HCEC 1CT (cell line): ENCODE data around the gene TOR4A.

Experiments used
- DNase-seq: peaks from one replicate; pipeline ENCODE4 v3.0.0-alpha.2; 2017

Gene TOR4A

DNA sequence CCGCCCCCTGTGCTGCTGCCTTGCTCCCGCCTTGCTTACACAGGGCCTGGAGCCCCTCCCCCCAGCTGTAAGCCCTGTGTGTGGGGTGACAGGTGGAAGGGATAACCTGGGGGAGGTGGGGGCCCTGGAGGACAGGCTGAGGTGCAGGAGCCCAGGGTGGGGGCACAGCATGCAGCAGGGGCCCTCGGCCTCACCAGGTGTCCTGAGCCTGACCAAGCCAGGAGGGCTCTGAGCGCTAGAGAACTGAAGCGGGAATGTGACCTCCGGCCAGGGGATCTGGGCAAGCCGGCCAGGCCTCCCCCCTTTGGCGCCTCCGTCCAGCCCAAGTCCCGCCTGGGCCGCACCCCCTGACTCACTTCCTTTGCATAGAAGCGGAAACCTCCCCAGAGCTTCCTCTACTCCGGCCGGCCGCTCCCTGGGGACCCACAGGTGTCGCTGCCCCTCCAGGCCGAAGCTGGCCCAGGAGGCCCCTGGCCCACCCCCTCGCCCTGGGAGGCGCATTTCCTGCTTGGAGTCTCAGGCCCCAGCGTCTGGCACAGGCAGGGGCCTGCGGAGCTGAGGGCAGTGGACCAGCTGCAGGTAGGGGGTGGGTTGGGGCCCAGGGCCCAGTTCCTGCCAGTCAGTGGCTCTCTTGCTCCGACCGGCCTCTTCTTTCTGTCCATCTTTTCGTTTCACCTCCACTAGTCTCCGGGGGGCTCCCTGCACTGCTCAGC lies at the start of gene TOR4A:
Gene TOR4A (plus strand): TSS at position 398 of the 713 bp plus-strand sequence. CDS start 964 bp downstream, outside the sequence.
- peak; percentile 92 for DNase-seq

DNA sequence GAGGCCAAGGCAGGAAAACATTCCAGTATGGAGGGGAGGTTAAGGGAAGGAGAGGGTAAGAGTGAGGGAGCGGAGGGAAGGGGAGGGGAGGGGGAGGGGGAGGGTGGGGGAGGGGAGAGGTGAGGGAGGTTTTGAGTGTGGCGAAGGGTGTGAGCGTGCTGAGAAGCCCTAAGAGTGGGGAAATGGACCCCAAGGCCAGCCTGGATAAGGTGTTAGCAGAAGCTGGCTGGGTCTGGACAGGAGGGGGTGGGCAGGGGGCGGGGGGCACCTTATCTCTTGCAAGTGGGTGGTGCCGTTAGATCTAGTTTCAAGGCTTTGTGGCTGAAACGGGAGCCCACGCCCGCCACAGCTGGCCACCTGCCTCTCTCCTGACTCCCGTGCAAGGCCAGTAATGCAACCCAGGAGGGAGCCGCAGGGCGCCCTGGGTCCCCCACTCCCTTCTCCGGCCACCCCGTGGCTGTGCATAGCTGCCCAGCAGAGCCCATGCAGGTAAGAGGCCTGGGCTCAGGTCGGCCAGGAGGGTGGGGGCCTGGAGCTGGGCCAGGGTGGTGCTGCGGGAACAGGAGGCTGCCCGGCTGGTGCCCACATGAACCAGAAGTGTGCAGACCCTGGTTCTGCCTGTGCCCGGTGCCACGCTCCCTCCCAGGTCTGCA lies 49.5 kb upstream of the TOR4A start:
- DNase-seq = no peak

DNA sequence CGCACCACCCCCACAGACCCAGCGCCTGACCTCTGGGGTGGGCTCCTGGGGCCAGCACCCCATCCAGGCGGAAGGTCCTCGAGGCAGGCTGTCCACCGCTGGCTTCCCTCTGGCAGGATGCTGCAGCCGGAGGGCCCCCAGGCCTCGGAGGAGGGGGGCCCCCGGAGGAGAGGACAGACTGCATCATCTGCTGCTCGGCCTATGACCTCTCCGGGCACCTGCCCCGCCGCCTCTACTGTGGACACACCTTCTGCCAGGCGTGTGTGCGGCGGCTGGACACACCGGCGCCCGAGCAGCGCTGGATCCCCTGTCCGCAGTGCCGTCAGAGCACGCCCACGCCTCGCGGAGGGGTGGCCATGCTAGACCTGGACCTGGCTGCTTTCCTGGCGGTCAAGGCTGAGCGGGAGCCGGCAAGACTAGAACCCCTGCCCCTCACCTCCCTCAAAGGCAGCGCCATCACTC lies 49.0 kb upstream of the TOR4A start:
- no peak for DNase-seq

DNA sequence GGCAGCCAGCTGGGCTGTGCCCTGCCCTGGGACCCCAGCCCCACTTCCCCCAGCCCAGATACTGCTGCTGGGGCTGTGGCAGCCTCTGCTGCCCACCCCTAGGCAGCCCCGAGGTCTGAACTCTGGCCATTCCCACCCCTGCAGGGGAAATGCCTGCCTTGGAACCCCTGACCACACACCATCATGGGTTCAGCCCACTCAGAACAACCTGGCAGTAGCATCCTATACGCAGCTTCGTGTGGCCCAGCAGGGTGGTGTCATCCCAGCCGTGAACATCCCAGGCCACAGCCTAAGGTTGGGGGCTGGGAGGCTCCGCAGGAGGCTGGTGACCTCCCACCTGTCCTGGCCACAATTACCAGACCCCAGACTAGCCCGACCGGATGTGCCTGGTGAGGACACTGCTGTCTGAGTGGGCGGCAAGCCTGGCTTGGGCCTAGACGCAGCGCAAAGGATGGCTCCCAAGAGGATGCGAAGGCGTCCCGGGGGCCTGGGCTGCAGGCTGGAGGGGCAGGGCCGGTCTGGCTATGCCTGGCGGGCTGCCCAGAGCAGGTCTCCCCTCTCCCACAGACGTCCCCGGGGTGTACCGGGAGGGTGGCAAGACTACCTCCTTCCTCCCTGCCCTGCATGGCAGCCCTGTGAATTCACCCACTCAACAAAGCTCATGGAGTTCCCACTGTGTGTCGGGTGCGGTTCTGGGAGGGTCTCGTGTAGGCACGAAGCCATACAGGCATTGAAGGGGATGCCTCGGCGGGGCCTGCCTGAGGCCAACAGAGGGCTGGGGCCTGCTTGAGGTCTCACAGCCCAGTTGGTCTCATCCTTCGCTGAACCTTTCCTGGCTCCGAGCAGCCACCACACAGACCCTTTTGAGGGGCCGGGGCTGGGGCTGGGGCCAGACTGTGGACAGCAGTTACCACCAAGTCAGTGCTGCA lies 48.3 kb upstream of the TOR4A start:
- DNase-seq = no peak

DNA sequence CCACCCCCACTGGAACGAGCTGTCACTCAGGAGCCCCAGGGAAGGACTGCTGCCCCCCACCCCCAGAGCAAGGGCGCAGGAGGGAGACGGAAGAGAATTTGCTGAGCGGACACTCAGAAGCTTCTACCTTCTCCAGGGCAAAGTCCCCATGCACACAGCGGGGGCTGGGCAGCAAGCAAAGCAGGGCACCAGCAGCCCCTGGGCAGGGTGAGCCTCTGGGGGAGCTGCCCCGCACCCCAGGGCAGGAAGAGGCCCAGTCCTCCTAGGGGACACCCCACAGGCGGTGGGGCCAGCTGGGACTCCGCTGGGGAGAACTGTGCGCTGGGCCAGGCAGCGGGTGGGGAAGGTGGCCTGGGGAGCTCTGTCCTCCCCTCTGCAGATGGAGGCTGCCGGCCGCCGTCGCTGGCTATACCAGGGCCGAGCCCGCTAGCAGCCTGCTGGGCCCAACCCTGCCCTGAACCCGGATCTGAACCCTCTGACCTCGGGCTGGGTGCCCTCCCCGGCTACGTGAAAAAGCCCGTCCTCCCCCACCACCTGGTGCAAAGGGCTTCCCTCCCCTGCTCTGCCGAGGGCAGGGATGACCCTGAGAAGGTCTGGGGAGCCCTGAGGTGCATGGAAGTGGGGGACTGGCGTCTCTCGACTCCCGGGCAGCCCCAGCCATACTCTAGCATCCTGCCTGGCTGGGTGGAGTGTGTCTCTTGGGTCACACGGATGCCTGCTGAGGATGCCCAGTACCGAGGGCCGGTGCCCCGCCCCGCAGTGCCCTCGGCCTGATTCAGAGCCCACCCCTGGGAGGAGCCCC lies 47.4 kb upstream of the TOR4A start:
- DNase-seq = no peak

DNA sequence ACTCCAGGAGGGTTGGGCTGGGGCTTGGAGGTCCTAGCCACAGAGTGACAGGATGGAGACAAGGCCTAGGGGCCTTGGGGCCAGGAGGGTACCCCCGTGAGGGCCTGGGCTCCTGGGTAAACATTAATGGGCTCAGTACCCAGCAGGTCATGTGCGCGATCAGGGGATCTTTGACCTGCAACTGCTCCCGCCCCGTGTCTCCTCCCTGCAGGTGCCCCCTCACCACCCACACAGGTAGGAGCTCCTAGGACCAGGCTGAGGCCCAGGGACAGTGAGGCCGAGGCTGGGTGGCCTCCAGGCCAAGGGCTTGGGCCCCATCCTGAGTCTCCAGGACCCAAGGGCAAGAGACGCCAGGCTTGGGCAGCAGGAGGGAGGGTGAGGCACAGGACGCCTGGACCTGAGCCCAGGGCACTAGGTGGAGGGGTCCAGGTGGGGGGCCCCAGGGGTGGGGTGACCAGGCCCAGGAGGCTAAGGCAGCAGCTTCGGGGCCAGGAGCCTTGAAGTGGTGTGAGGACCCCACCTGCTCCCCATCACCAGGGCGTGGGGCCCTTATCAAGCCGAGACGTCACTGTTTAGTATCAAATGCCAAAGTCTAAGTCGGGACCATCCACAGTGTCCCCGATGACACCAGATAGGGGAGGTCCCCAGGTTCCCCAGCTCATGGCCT lies 46.7 kb upstream of the TOR4A start, which contains the start of gene SLC34A3:
Gene SLC34A3 (plus strand): TSS at position 197 of the 667 bp plus-strand sequence. CDS start 802 bp downstream, outside the sequence.
- no peak for DNase-seq

DNA sequence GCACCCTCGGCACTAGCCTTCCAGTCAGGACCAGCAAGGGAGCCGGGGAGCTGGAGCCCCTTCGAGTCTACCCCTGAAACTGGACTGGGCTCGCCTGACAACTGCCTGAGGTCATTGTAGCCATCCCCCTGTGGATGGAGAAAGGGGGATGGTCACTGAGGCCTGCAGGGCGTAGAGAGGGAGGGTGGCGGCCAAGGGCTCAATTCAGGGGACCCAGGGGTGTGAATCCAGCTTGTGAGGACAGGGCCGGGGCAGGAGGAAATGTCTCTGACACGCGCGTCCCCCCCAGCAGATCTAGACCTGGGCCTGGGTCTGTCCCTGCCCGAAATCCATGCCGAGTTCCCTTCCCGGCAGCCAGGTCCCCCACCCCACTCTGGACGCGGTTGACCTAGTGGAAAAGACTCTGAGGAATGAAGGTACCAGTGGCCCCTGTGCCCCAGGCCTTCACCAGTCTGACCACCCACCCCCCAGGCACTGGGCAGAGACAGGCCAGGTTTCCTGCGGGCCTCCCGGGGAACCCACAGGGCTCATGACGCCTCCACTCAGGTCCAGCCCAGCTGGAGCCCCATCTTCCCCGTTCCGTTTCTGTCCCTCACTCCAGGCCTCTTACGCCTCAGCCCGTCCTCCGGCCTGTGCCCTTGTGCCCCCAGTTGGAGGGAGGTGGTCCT lies 46.0 kb upstream of the TOR4A start:
- no peak for DNase-seq

DNA sequence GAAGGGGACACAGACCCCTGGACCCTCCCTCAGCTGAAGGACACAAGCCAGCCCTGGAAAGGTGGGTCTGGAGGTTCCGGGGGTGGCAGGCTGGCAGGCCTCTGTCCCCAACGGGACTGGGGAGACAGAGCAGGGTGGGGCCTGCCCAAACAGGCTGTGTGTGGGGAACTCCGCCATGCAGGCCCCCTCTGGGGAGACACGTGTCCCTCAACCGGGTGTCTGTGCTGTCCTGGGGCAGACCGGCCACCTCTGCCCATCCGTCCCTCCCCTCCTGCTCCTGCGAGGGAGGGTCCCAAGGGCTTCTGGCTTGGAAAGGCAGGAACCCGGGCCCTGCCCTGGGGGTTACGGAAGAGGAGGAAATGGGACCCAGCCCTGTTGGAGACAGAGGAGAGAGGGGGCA lies 45.4 kb upstream of the TOR4A start:
- no peak for DNase-seq

DNA sequence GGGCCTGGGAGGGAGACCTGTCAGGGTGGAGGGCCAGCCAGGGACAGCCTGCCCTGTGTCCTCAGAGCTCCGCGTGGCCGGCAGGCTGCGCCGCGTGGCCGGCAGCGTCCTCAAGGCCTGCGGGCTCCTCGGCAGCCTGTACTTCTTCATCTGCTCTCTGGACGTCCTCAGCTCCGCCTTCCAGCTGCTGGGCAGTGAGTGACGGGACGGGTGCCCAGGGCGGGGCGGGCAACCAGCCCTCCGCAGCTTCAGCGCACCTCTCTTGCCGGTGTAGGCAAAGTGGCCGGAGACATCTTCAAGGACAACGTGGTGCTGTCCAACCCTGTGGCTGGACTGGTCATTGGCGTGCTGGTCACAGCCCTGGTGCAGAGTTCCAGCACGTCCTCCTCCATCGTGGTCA lies 45.0 kb upstream of the TOR4A start:
- no peak for DNase-seq

DNA sequence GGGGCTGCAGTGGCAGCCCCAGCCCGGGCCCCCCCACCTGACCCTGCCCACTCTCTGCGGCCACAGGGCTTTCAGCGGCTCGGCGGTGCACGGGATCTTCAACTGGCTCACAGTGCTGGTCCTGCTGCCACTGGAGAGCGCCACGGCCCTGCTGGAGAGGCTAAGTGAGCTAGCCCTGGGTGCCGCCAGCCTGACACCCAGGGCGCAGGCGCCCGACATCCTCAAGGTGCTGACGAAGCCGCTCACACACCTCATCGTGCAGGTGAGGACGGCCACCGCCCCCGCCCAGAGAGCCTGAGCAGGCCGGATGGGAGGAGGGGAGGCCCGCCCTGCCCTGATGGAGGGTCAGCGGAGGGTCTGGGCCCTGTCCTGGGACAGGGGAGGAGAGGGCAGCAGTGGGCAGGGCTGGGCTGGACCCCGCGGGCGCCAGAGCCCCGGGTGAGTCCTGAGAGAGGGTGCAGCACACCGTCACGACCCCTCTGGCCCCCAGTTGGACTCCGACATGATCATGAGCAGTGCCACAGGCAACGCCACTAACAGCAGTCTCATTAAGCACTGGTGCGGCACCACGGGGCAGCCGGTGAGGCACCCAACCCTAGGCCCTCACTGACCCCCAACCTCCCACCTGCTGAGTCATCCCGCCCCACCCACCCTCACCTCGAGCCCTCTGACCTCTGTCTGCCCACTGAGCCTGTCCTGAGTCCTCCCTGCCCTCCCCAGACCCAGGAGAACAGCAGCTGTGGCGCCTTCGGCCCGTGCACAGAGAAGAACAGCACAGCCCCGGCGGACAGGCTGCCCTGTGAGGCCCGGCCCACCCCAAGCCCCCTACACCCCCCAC lies 44.2 kb upstream of the TOR4A start:
- DNase-seq = no peak

DNA sequence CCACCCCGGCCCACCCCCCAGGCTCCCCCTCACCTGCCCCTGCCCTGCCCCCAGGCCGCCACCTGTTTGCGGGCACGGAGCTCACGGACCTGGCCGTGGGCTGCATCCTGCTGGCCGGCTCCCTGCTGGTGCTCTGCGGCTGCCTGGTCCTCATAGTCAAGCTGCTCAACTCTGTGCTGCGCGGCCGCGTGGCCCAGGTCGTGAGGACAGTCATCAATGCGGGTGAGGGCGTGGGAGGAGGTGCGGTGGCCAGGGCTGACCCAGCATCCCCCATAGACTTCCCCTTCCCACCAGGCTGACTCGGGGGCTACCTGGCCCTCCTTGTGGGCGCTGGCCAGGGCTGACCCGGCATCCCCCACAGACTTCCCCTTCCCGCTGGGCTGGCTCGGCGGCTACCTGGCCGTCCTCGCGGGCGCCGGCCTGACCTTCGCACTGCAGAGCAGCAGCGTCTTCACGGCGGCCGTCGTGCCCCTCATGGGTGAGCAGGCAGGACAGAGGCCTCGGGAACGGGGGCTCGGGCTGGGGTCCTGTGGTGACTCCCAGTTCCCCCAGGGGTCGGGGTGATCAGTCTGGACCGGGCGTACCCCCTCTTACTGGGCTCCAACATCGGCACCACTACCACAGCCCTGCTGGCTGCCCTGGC lies 43.4 kb upstream of the TOR4A start:
- no peak for DNase-seq

DNA sequence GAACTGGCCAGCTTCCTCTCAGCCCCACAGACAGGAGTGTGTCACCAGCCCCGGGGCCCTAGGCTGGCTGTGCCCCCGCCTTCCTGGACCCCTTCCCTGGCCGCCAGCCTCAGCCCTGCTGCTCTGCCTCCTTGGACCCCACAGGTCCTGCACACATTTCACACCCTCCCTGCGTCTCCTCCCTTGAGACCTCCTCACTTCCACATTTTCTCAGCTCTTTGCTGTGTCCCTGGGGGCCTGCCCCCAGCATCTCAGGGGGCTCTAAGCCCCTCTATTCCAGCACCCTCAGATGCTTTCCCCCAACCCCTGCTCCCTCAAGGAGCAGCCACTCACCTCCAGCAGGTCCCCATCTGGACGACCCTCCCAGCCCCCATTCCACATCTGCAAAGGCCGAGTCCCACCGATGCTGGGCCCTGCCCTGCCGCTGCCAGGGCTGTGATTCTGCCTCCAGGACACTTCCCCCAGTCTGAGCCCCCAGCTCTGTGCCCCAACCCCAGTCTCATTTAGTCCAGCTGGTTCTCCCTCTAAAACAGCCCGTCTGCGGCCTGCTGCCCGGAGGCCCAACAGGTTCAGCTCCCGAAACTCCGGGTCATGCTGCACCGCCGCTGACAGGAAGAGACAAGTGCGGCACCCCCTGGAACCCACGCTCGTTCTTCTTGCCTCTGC lies 42.6 kb upstream of the TOR4A start:
- DNase-seq = no peak

DNA sequence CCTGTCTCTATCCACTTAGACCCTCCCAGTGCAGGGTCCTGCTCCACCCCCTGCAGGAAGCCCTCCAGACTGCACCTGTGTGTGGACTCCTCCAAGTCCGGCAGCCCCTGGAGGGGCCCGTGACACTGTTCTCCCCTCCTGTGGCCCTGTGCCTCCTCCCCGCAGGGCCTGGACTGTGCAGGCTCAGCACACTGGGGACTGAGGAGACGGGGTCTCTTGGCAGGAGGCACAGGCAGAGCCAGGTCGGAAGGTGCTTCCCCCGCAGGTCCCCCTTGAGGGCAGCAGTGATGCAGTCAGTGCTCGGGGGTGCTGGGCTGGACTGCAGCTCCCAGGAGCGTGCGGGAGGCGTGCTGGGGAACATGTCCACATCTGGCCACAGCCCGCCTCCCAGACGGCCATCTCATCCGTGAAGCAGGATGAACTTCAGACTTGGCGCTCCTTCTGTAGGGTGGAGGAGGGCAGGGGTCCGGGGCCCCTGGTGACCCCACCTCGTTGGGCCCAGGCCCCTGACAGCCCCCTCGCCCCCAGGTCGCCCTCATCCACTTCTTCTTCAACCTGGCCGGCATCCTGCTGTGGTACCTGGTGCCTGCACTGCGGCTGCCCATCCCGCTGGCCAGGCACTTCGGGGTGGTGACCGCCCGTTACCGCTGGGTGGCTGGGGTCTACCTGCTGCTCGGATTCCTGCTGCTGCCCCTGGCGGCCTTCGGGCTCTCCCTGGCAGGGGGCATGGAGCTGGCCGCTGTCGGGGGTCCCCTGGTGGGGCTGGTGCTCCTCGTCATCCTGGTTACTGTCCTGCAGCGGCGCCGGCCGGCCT lies 41.9 kb upstream of the TOR4A start:
- no peak for DNase-seq

DNA sequence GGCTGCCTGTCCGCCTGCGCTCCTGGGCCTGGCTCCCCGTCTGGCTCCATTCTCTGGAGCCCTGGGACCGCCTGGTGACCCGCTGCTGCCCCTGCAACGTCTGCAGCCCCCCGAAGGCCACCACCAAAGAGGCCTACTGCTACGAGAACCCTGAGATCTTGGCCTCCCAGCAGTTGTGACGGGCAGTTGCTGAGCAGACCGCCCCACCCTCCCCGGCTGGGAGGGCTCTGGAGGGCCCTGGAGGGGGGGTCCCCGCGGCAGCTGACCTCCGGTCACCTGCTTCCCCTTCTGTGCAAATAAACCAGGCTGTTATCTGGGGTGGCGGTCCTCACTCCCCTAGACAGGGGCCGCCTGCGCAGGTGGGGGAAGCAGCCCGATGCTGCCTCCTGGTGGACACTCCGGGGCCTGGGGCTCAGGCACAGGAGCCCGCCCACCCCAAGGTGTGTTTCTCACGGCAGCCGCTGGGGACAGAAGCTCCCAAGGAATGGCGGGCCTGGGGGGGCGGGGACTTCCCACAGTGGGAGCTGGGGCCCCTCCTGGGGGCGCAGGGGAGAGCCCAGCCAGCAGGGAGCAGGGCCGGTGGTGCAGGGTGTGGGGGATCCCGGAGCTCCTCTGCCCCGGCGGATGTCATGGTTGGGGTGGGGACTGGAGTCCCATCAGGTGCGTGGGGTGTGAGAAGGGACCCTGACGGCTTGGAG lies 41.1 kb upstream of the TOR4A start:
- DNase-seq = peak; percentile 60

DNA sequence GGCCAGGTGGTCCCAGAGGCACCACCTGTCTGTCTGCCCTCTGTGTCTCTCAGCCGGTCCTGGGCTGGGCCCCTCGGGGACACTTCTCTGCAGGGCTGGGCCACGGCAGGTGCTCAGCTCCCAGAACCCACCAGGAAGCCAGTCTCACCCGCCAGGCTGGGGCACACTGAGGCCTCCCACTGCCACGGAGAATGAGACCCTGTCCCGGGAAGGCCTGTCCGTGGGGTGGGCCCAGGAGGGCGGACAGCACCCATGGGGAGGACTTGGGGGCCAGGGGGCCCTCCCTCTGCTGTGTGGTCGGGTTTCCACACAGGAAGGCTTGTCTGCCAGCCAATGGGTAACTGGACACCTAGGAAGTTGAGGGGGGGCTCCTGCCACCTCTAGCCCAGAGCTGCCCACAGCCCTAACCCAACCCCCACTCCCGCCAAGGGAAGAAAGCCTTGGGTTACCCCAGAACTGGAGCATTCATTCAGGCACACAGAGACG lies 40.5 kb upstream of the TOR4A start:
- no peak for DNase-seq

DNA sequence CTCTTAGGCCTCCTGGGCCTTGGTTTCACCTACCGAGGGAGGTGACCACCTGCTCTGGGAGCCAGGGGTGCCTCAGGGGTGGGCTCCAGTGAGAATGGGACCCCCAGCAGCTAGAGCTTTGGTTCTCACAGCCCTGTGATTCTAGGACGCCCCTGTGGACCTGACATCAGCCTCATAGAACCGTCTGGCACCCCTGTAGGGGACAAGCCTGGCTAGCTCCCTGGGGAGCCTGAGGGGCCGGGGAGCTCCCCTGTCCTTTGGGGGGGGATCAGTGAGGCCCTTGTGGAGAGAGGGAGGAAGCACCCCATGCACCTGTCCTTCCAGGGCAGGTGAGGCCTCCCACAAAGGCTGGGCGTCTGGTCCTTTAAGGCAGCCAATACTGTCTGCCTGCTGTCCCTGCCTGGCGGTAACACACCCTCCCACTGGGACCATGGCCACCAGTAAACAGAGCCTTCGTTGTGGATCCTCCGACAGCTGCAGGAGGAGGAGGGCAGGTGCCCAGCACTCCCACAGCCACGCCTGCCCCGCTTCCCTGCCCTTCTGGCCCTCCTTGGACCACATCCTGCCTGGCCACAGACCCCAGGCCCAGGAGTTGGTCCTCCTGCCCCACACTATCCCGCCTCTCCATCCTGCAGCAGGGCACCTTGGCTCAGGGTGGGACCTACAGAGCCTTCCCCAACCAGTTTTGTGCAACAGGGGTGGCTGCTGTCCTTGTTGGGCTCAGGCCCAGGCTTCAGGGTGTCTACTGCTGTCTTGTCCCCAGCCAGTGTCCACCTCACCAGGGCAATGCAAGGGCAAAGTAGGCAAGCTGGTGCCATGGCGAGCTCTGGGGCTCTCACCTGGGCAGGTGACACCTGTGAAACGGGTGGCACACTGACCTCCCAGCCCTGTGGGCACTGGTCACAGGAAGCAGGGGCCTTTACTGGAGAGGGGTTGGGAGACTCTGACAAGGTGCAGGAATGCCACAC lies 39.5 kb upstream of the TOR4A start:
- DNase-seq = no peak
